SU-DHL-6 (cell line): ENCODE measurements around the gene C19orf33.
A peak's percentile ranks its signal among the peaks of the same experiment; 100 is the strongest.

ENCODE experiments used
- H2AFZ ChIP-seq: fragments of 200-600 bp; sonication (generic); 2 replicates; pipeline ENCODE4 v1.6.1; 2014; ENCODE audit warnings: low read depth, mild to moderate bottlenecking, moderate library complexity, mixed read lengths, antibody characterized with exemption, low read length; ENCODE audit not compliant: severe bottlenecking
- H3F3A ChIP-seq: fragments of 200-600 bp; shearing (Covaris generic); 2 replicates; pipeline ENCODE4 v1.6.0; 2016; ENCODE audit warnings: antibody characterized with exemption, mild to moderate bottlenecking; ENCODE audit not compliant: insufficient read depth
- H3K27ac ChIP-seq: fragments of 200-600 bp; sonication (generic); 2 replicates; pipeline ENCODE4 v1.5.1; 2016; ENCODE audit warnings: low read depth, mild to moderate bottlenecking, low read length, moderate library complexity, mixed read lengths
- H3K27me3 ChIP-seq: fragments of 200-600 bp; sonication (generic), shearing (Covaris generic); 2 replicates; pipeline ENCODE4 v1.6.0; 2014; ENCODE audit warnings: mild to moderate bottlenecking, low read length
- H3K36me3 ChIP-seq: fragments of 200-600 bp; sonication (generic); 2 replicates; pipeline ENCODE4 v1.6.1; 2014; ENCODE audit warnings: mild to moderate bottlenecking, low read length, mixed read lengths
- H3K4me2 ChIP-seq: fragments of 300-600, 200-600 bp; shearing (Covaris generic), sonication (generic); 2 replicates; pipeline ENCODE4 v1.6.0; 2014; ENCODE audit warnings: low read length, low read depth, mild to moderate bottlenecking; ENCODE audit not compliant: poor library complexity, severe bottlenecking
- H3K4me3 ChIP-seq: fragments of 200-600 bp; sonication (generic); 2 replicates; pipeline ENCODE4 v1.5.1; 2014; ENCODE audit warnings: antibody characterized with exemption, low read length, mild to moderate bottlenecking, mixed read lengths; ENCODE audit not compliant: insufficient read depth, poor library complexity, severe bottlenecking
- H3K79me2 ChIP-seq: fragments of 200-600 bp; sonication (generic); 2 replicates; pipeline ENCODE4 v1.6.1; 2014; ENCODE audit warnings: mild to moderate bottlenecking, low read length, moderate library complexity; ENCODE audit not compliant: insufficient read depth
- H3K9ac ChIP-seq: fragments of 200-600 bp; sonication (generic); 2 replicates; pipeline ENCODE4 v1.7.0; 2014; ENCODE audit warnings: mild to moderate bottlenecking, low read length
- H3K9me2 ChIP-seq: fragments of 200-600 bp; sonication (generic); replicated peaks from 2 replicates; pipeline ENCODE4 v1.6.1; 2014; ENCODE audit warnings: low read length; ENCODE audit not compliant: insufficient read depth
- H3K9me3 ChIP-seq: fragments of 200-600 bp; sonication (generic); 2 replicates; pipeline ENCODE4 v1.6.1; 2014; ENCODE audit warnings: low read length, mixed read lengths; ENCODE audit not compliant: insufficient read depth
- H4K20me1 ChIP-seq: fragments of 200-600 bp; sonication (generic); 2 replicates; pipeline ENCODE4 v1.6.1; 2014; ENCODE audit warnings: low read depth, mild to moderate bottlenecking, antibody characterized with exemption, low read length, moderate library complexity, mixed read lengths
- CTCF ChIP-seq: fragments of 200-600 bp; sonication (generic); IDR thresholded peaks from one replicate; pipeline ENCODE4 v1.5.1; 2017; ENCODE audit warnings: antibody characterized with exemption, mild to moderate bottlenecking, low read length, moderate library complexity; ENCODE audit not compliant: insufficient read depth, poor library complexity, severe bottlenecking
- EZH2phosphoT487 ChIP-seq: fragments of 200-600 bp; sonication (generic), shearing (Covaris generic); conservative IDR thresholded peaks from 2 replicates; pipeline ENCODE4 v1.6.1; 2018; ENCODE audit warnings: mild to moderate bottlenecking, antibody characterized with exemption, low read length, moderate library complexity, mixed read lengths

C19orf33 gene

GRCh38 chr19:38265213-38265861 lies 38.7 kb upstream of the C19orf33 start:
- H3K4me3 ChIP-seq, result peak overlapping the region; percentile 65
- H3F3A ChIP-seq, result peaks cover 14% of the 10 kb centered on the region
- H4K20me1 ChIP-seq, result no peaks in the 10 kb centered on the region
- TF ChIP-seq CTCF (no peak), EZH2phosphoT487 (no peak)
- H3K9ac ChIP-seq, result peak overlapping the region; percentile 60
- H3K27me3 ChIP-seq, result no peaks in the 10 kb centered on the region
- peak overlapping the region; percentile 92 for H2AFZ ChIP-seq
- H3K4me2 ChIP-seq, result peak overlapping the region; percentile 87
- no peak overlapping the region for H3K27ac ChIP-seq
- no peaks in the 10 kb centered on the region for H3K9me2 ChIP-seq
- no peaks in the 10 kb centered on the region for H3K36me3 ChIP-seq
- no peaks in the 10 kb centered on the region for H3K9me3 ChIP-seq
- H3K79me2 ChIP-seq, result no peaks in the 10 kb centered on the region

- H3K36me3 ChIP-seq, result no peaks in the 10 kb centered on the region
- no peaks in the 10 kb centered on the region for H3K9me2 ChIP-seq
- H3K27me3 ChIP-seq, result no peaks in the 10 kb centered on the region
- no peaks in the 10 kb centered on the region for H4K20me1 ChIP-seq
- no peak overlapping the region for H3K4me3 ChIP-seq
- H3K9ac ChIP-seq, result no peak overlapping the region
- H3K79me2 ChIP-seq, result no peaks in the 10 kb centered on the region
- H3F3A ChIP-seq, result peaks cover 14% of the 10 kb centered on the region
- TF ChIP-seq EZH2phosphoT487 (no peak), CTCF (no peak)
- H2AFZ ChIP-seq, result no peak overlapping the region
- peak overlapping the region; percentile 87 for H3K4me2 ChIP-seq
- no peak overlapping the region for H3K27ac ChIP-seq
- no peaks in the 10 kb centered on the region for H3K9me3 ChIP-seq
Measured at GRCh38 chr19:38265921-38266429, 38.1 kb upstream of the C19orf33 start.

GRCh38 chr19:38266981-38267597 lies 37.0 kb upstream of the C19orf33 start:
- Histone ChIP-seq H4K20me1 (no peaks in the 10 kb centered on the region), H2AFZ (no peak overlapping the region), H3K27me3 (no peaks in the 10 kb centered on the region), H3K79me2 (no peaks in the 10 kb centered on the region), H3K4me3 (no peak overlapping the region), H3K9me2 (no peaks in the 10 kb centered on the region), H3K9ac (no peak overlapping the region), H3K36me3 (no peaks in the 10 kb centered on the region), H3K9me3 (no peaks in the 10 kb centered on the region), H3K27ac (no peak overlapping the region), H3K4me2 (no peak overlapping the region), H3F3A (peaks cover 14% of the 10 kb centered on the region)
- TF ChIP-seq EZH2phosphoT487 (no peak), CTCF (no peak)
